Endothelial cell of umbilical vein (primary cell): ENCODE results near the gene OSBPL9. TPM values are rescaled to one million over a fixed set of nuclear protein-coding genes. Genes with fewer than 3 reads are reported as not detected.

Source experiments
- BruUV-seq: library from RNA; stranded (reverse); fragments of 400-500 nt; replicated peaks from 2 replicates; lab custom pipeline; 2021; lab: Mats Ljungman, UMichigan
- CTCF ChIA-PET: fragments of 300-600, 350-600 bp; sonication (Branson Sonifier 250); formaldehyde crosslinking; loops from one replicate; lab custom pipeline; 2021; ENCODE audit warnings: antibody characterized with exemption, inconsistent platforms; lab: Charles Lee
- POLR2A ChIA-PET: fragments of 300-600, 350-600 bp; sonication (Branson Sonifier 250); formaldehyde crosslinking; loops from one replicate; lab custom pipeline; 2021; ENCODE audit warnings: antibody characterized with exemption, inconsistent platforms; lab: Charles Lee
- DNase-seq: peaks from one replicate; pipeline ENCODE4 v3.0.0-alpha.2; 2011; ENCODE audit warnings: low read depth, low spot score
- FAIRE-seq: peaks from 2 replicates; lab custom pipeline; 2011; peaks lifted over from hg19 to GRCh38; lab: Jason Lieb, UNC
- H2AFZ ChIP-seq: 2 replicates; pipeline ENCODE4 v1.6.0; 2012; ENCODE audit warnings: low read depth, low read length, control low read depth, inconsistent platforms
- H3K27ac ChIP-seq: 2 replicates; pipeline ENCODE4 v1.5.1; 2011; ENCODE audit warnings: low read depth, mild to moderate bottlenecking, control low read depth, low read length, moderate library complexity; ENCODE audit not compliant: insufficient read depth
- H3K27me3 ChIP-seq, 2 experiments: 2 replicates each; pipeline versions ENCODE4 v1.6.0 to v1.6.1; 2011; ENCODE audit warnings: low read length in 2 of 2, mixed read lengths in 1 of 2; ENCODE audit not compliant: control insufficient read depth in 2 of 2, insufficient read depth in 2 of 2
- H3K36me3 ChIP-seq, 2 experiments: 2 replicates in 1 of 2; 3 replicates in 1 of 2; pipeline ENCODE4 v1.5.1; 2011; ENCODE audit warnings: low read length in 2 of 2, mild to moderate bottlenecking in 1 of 2, moderate library complexity in 1 of 2; ENCODE audit not compliant: control insufficient read depth in 2 of 2, insufficient read depth in 2 of 2; ENCODE audit errors: extremely low read depth in 1 of 2
- H3K4me1 ChIP-seq: 3 replicates; pipeline ENCODE4 v1.5.1; 2011; ENCODE audit warnings: mild to moderate bottlenecking, low read length; ENCODE audit not compliant: control insufficient read depth, insufficient read depth; ENCODE audit errors: extremely low read depth
- H3K4me2 ChIP-seq: 2 replicates; pipeline ENCODE4 v1.6.1; 2011; ENCODE audit warnings: low read length, control low read depth, mixed read lengths; ENCODE audit not compliant: insufficient read depth
- H3K4me3 ChIP-seq, 3 experiments: fragments of 200-600 bp in 1 of 3; sonication (generic), shearing (Covaris generic) in 1 of 3; replicated peaks in 1 of 3; 2 replicates each; pipeline ENCODE4 v1.5.1; 2011 to 2016; ENCODE audit warnings: control low read depth in 3 of 3, low read length in 3 of 3, mild to moderate bottlenecking in 2 of 3, inconsistent platforms in 1 of 3, low read depth in 1 of 3, moderate library complexity in 1 of 3; ENCODE audit not compliant: insufficient read depth in 1 of 3
- H3K79me2 ChIP-seq: 2 replicates; pipeline ENCODE4 v1.6.0; 2012; ENCODE audit warnings: low read length, inconsistent platforms; ENCODE audit not compliant: control insufficient read depth, insufficient read depth
- H3K9ac ChIP-seq: replicated peaks from 2 replicates; pipeline ENCODE3; 2011; ENCODE audit warnings: low read length, control low read depth; ENCODE audit not compliant: insufficient read depth; ENCODE audit errors: extremely low read depth
- H3K9me1 ChIP-seq: replicated peaks from 3 replicates; pipeline ENCODE4 v1.6.0; 2011; ENCODE audit warnings: mild to moderate bottlenecking, low read length; ENCODE audit not compliant: control insufficient read depth, insufficient read depth; ENCODE audit errors: extremely low read depth
- H3K9me3 ChIP-seq: replicated peaks from 2 replicates; pipeline ENCODE4 v1.5.1; 2012; ENCODE audit warnings: low read length, inconsistent platforms; ENCODE audit not compliant: control insufficient read depth, insufficient read depth
- H4K20me1 ChIP-seq: replicated peaks from 2 replicates; pipeline ENCODE3; 2011; ENCODE audit warnings: mild to moderate bottlenecking, low read length; ENCODE audit not compliant: control insufficient read depth, insufficient read depth; ENCODE audit errors: extremely low read depth
- CTCF ChIP-seq, 2 donors: IDR thresholded peaks; 1 replicate in 1 of 2; 2 replicates in 1 of 2; pipeline ENCODE4 v1.5.1; 2011; ENCODE audit warnings: low read length in 2 of 2, mild to moderate bottlenecking in 2 of 2, moderate library complexity in 2 of 2, control low read depth in 1 of 2, inconsistent platforms in 1 of 2, low read depth in 1 of 2; ENCODE audit not compliant: insufficient read depth in 1 of 2; ENCODE audit errors: extremely low read depth in 1 of 2
- EZH2 ChIP-seq: IDR thresholded peaks from 2 replicates; pipeline ENCODE4 v1.6.1; 2012; ENCODE audit warnings: borderline replicate concordance, low read depth, mild to moderate bottlenecking, moderate library complexity, low read length, inconsistent platforms; ENCODE audit not compliant: severe bottlenecking
- FOS ChIP-seq: IDR thresholded peaks from 2 replicates; pipeline ENCODE4 v1.6.1; 2011; ENCODE audit warnings: mild to moderate bottlenecking, low read length, moderate library complexity, borderline replicate concordance; ENCODE audit not compliant: insufficient read depth
- GATA2 ChIP-seq: IDR thresholded peaks from 2 replicates; pipeline ENCODE4 v1.7.0; 2011; ENCODE audit warnings: low read depth, mild to moderate bottlenecking, moderate library complexity, mixed read lengths, low read length; ENCODE audit not compliant: insufficient read length, insufficient read depth
- JUN ChIP-seq: IDR thresholded peaks from 2 replicates; pipeline ENCODE4 v1.6.1; 2011; ENCODE audit warnings: borderline replicate concordance, low read depth; ENCODE audit not compliant: insufficient read length, insufficient read depth
- MYC ChIP-seq: IDR thresholded peaks from one replicate; pipeline ENCODE4 v1.6.1; 2011; ENCODE audit warnings: mild to moderate bottlenecking, low read depth, low read length
- POLR2A ChIP-seq: IDR thresholded peaks from 2 replicates; pipeline ENCODE4 v1.6.1; 2012; ENCODE audit warnings: low read depth, mild to moderate bottlenecking, control low read depth, low read length
- POLR2AphosphoS5 ChIP-seq: IDR thresholded peaks from 2 replicates; pipeline ENCODE4 v1.6.1; 2012; ENCODE audit warnings: low read depth, mild to moderate bottlenecking, control low read depth, low read length, moderate library complexity; ENCODE audit not compliant: insufficient read depth
- dilution Hi-C: fragments of 300-500 bp; cut with MboI; formaldehyde crosslinking; loops from one replicate; pipeline ENCODE4 v1.15.0; 2019; ENCODE audit warnings: low sequenced_read_pairs; ENCODE audit not compliant: extremely low pct_ligation_motif_present
- intact Hi-C: fragments of 100-400 bp; cut with micrococcal nuclease; formaldehyde crosslinking; loops from one replicate; pipeline ENCODE4 v1.10.0; 2022
- polyA plus RNA-seq, 4 experiments: library from polyadenylated mRNA; depleted of rRNA in 3 of 4; stranded (reverse) in 3 of 4; unstranded in 1 of 4; fragments of >200 nt; gene quantifications; 2 replicates each; pipeline versions ENCODE4 v1.2.1 to v1.2.3, GENCODE V29; 2011 to 2012; ENCODE audit warnings: missing spikeins in 1 of 4
- total RNA-seq: library from RNA; stranded (reverse); gene quantifications from 2 replicates; pipeline ENCODE4 v1.2.3, GENCODE V29; 2021
- TF ChIP-seq, protein P1 (sequence below): IDR thresholded peaks from 2 replicates; pipeline ENCODE4 v1.6.1; 2011; ENCODE audit not compliant: insufficient read depth, insufficient read length

Gene OSBPL9
- total and polyA plus RNA-seq, 2 donors (not counting 3 experiments of a cell fraction or from before 2014, with no cell fraction given): 46.2 to 80.3 TPM

DNA sequence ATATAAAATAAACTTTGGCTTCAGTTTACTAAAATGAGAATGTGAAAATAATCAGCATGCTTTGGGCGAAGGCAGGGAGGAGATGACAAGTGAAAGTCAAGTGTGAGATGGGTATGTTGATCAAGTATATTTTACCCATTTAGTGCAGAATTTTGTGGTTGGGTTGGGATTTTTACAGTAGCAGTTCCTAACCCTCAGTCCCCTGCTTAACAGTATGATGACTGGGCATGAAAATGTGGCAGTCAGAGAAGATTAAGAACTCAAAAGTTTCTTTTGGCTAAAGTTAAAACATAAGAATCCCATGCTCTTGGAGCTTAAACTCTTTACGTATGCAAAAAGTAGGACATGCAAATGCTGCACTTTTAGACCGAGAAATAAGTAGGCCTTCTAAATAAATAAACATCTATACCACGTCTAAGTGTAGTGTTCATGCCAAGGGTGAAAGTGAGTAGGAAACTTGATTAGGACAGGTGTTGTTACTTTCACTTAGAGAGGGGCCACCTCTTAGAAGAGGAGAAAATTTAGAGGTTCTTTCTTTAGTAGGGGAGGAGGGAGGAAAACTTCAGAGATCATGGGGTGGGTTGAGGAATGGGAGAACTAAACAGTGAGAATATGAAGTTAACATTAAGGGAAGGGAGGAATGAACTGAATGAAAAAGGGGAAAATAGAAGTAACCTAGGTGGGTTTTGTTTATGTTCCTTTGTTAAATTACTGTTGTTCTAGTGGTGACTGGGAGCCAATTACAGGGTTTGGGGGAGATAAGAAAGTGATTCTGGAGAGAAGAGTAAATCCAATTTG lies 127.8 kb downstream of the OSBPL9 start:
- H3K36me3 ChIP-seq: peaks cover 0 to 3% of the 10 kb centered on the region in 2 experiments
- peaks cover 5% of the 10 kb centered on the region for H3K79me2 ChIP-seq
- FAIRE-seq (no peak), DNase-seq (no peak)
- no peak overlapping the region for H3K27ac ChIP-seq
- H3K9ac ChIP-seq: no peak overlapping the region
- dilution Hi-C loops (no loop called here), intact Hi-C loops (no loop called here)
- no peak overlapping the region for H2AFZ ChIP-seq
- H3K27me3 ChIP-seq: no peaks in the 10 kb centered on the region
- no peaks in the 10 kb centered on the region for H4K20me1 ChIP-seq
- H3K4me3 ChIP-seq: no peak overlapping the region
- no peak overlapping the region for H3K4me2 ChIP-seq
- peaks cover 17% of the 10 kb centered on the region for H3K4me1 ChIP-seq
- no peaks in the 10 kb centered on the region for H3K9me3 ChIP-seq
- CTCF ChIA-PET: no interaction called here
- H3K9me1 ChIP-seq: no peaks in the 10 kb centered on the region
- TF ChIP-seq FOS (no peak), JUN (no peak), MYC (no peak), EZH2 (no peak), CTCF (IDR thresholded peaks at IDR 0.05; ENCODE audit: extremely low read depth in 1 of 2, insufficient read depth in 1 of 2, low read depth in 1 of 2, low read length in 2 of 2) (no peak), POLR2A (no peak), POLR2AphosphoS5 (no peak), GATA2 (no peak)
- TF ChIP-seq, protein P1, sequence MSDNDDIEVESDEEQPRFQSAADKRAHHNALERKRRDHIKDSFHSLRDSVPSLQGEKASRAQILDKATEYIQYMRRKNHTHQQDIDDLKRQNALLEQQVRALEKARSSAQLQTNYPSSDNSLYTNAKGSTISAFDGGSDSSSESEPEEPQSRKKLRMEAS: no peak
- POLR2A ChIA-PET: no interaction called here
- BruUV-seq: no TSS peak
